Skeletal muscle satellite cell (primary cell): ENCODE data around the gene PRR16.
A peak's percentile ranks its signal among the peaks of the same experiment; 100 is the strongest.
"Not testable (repeated sequence)": the region's sequence is repeated elsewhere in the genome, so short reads cannot be mapped to it uniquely, and the experiment has no call there.

Experiments
- H3K27me3 ChIP-seq: 2 replicates; pipeline ENCODE4 v1.7.0; 2013; ENCODE audit warnings: low read length; ENCODE audit not compliant: control insufficient read depth, insufficient read depth
- H3K36me3 ChIP-seq: 2 replicates; pipeline ENCODE4 v1.7.0; 2013; ENCODE audit warnings: mild to moderate bottlenecking, control low read depth, low read length; ENCODE audit not compliant: insufficient read depth
- H3K4me1 ChIP-seq: 2 replicates; pipeline ENCODE4 v1.7.0; 2013; ENCODE audit warnings: low read length; ENCODE audit not compliant: control insufficient read depth, insufficient read depth
- H3K4me2 ChIP-seq: 2 replicates; pipeline ENCODE4 v1.7.0; 2013; ENCODE audit warnings: mild to moderate bottlenecking, low read length
- H3K4me3 ChIP-seq: 2 replicates; pipeline ENCODE4 v1.7.0; 2013; ENCODE audit warnings: low read length
- H3K9ac ChIP-seq: 2 replicates; pipeline ENCODE4 v1.7.0; 2013; ENCODE audit warnings: mild to moderate bottlenecking, low read depth, low read length, moderate library complexity
- H3K9me3 ChIP-seq: replicated peaks from 2 replicates; pipeline ENCODE4 v1.7.0; 2013; ENCODE audit warnings: mild to moderate bottlenecking, control low read depth, low read length

Gene PRR16

DNA sequence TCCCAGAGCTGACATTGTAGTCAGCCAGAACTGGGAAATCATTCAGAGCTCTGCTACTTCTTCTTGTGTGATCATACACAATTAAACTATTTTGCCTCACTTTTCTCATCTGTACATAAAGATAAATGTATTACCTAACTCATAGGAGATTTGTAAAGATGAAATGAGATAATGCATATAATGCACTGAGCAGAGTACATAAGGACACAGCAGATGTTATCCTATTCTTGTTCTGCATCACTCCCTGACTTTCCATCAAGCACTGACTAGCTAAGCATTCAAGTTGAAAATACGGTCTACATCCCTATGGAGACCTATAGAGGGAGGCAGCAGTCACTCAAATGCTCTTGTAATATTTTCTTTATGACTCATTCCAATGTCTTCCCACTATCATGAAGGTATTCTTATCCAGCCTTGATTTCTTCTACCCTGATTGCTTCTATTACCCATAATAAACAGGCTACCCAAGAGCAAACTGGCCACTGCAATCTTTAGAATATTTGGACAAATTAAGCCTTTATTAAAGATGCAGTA lies 16.3 kb upstream of the PRR16 start:
- H3K4me3 ChIP-seq, result no peak overlapping the region
- H3K36me3 ChIP-seq, result no peaks in the 10 kb centered on the region
- H3K4me2 ChIP-seq, result peak overlapping the region; percentile 2
- H3K4me1 ChIP-seq, result peaks cover 61% of the 10 kb centered on the region
- peak overlapping the region; percentile 76 for H3K9ac ChIP-seq
- H3K9me3 ChIP-seq, result no peaks in the 10 kb centered on the region
- no peaks in the 10 kb centered on the region for H3K27me3 ChIP-seq

DNA sequence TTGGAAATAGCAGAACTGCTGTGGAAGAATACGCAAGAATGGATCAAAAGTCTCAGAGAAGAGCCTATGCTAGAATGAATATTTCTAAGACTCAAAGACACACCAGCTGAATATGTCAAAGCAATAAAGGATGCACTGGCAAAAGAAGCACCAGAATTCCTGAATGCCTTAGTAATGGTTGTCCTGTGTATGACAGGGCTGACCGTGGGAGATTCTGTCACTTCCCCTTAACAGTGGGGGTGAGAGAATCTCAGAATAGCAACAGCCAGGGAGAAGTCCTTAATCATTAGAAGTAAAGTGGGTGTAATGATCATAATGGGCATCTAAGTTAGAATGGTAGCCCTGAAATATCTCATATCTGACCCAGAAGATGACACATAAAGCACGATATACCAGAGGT lies 14.6 kb upstream of the PRR16 start:
- H3K4me1 ChIP-seq, result peaks cover 72% of the 10 kb centered on the region
- H3K27me3 ChIP-seq, result no peaks in the 10 kb centered on the region
- no peak overlapping the region for H3K4me2 ChIP-seq
- no peaks in the 10 kb centered on the region for H3K36me3 ChIP-seq
- H3K4me3 ChIP-seq, result no peak overlapping the region
- peak overlapping the region; percentile 17 for H3K9ac ChIP-seq
- H3K9me3 ChIP-seq, result no peaks in the 10 kb centered on the region

DNA sequence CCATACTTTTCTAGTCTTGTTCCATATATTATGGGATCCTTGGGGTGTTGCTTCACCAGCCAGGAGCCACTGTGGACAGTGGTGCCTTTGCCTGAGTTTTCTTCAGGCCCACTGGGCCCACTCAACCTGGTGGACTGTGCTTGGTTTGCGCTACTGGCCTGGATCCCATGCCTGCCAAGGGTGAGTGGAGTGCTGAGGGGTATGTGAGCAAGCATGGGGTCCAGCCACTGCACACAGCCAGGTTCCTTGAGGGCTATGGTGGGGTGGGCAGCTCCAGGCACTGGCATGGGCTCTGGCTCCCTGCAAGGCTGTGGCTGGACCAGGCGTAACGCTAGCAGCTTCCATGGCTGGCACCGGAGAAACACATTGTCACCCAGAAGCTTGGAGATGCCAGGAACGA lies 13.2 kb upstream of the PRR16 start:
- H3K4me1 ChIP-seq, result peaks cover 67% of the 10 kb centered on the region
- H3K27me3 ChIP-seq, result no peaks in the 10 kb centered on the region

DNA sequence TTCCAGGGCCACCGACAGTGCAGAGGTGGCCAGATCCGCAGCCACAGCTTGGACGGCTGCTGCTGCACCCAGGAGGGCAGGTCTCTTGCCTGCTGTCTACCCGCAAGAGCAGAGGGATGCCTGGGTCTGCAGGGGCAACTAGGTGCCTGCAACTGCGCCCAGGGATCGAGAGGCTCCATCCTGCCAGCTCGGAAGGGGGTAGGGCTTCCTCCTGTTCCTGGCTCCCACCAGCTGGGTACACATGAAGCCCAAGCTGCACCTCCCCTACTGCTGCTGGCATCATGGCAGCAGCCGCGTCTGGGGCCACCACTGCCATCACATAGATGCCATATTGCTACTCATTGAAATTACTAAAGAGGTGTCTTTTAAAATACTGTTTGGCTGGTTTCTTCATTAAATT lies 12.7 kb upstream of the PRR16 start:
- Histone ChIP-seq H3K27me3 (no peaks in the 10 kb centered on the region), H3K4me2 (no peak overlapping the region), H3K9me3 (no peaks in the 10 kb centered on the region), H3K4me1 (peaks cover 63% of the 10 kb centered on the region), H3K4me3 (no peak overlapping the region), H3K9ac (no peak overlapping the region), H3K36me3 (no peaks in the 10 kb centered on the region)

More for the DNA sequence above, 13.2 kb upstream of the PRR16 start:
- H3K4me2 ChIP-seq, result no peak overlapping the region
- H3K9ac ChIP-seq, result no peak overlapping the region
- H3K36me3 ChIP-seq, result no peaks in the 10 kb centered on the region
- no peaks in the 10 kb centered on the region for H3K9me3 ChIP-seq
- no peak overlapping the region for H3K4me3 ChIP-seq

DNA sequence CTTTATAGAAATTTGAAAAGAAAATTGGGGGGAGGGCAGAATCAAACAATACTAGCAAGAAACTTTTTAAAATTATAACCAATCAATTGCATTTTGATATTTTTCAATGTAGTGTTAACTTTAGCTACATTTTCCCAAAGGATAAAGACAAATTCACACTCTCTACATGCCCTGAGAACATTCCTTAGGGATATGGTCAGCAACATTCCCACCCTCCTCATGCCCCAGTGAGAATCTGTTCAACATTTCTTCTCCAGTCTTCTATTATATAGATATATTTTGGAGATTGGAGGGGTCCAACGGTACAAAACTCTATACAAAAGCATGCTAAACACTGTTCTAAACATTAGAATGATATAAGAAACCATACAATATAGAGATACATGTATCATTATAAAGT lies 11.6 kb upstream of the PRR16 start:
- H3K9me3 ChIP-seq, result no peaks in the 10 kb centered on the region
- no peaks in the 10 kb centered on the region for H3K27me3 ChIP-seq
- no peaks in the 10 kb centered on the region for H3K36me3 ChIP-seq
- H3K9ac ChIP-seq, result no peak overlapping the region
- no peak overlapping the region for H3K4me2 ChIP-seq
- H3K4me3 ChIP-seq, result no peak overlapping the region
- H3K4me1 ChIP-seq, result peaks cover 53% of the 10 kb centered on the region

DNA sequence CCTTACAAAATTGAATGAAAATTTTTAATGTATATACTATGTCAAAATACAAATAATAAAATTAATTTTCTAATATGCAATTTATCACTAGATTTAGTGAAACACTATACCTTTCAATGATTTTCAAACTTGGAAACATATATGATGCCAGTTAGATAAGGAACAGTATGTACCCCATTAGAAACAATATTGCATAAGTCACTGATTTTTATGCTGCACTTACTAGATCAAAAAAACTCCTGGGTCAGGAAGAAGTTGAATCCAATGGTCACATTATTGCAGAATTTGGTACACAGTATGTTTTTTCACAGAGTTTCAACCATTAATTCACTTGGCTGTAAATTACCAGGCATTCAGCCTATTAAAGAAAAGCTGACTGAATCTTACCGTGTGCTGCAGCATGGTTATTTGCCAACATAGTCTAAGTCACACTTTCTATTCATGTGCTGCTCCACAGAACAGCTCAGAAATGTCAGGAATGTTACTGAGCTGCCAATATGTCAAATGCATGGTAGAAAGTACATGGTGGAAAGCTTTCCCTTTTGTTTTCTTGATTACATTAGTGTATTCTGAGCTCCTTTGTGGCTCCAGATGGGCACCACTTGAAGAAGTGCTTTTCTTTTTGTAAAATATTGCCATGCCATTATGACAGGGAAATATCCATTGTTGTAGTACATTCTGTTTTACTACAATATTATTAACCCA lies 9.9 kb upstream of the PRR16 start:
- Histone ChIP-seq H3K4me1 (peaks cover 39% of the 10 kb centered on the region), H3K9ac (peak overlapping the region; percentile 43), H3K4me2 (peak overlapping the region; percentile 66), H3K36me3 (no peaks in the 10 kb centered on the region), H3K9me3 (no peaks in the 10 kb centered on the region), H3K4me3 (no peak overlapping the region), H3K27me3 (no peaks in the 10 kb centered on the region)

DNA sequence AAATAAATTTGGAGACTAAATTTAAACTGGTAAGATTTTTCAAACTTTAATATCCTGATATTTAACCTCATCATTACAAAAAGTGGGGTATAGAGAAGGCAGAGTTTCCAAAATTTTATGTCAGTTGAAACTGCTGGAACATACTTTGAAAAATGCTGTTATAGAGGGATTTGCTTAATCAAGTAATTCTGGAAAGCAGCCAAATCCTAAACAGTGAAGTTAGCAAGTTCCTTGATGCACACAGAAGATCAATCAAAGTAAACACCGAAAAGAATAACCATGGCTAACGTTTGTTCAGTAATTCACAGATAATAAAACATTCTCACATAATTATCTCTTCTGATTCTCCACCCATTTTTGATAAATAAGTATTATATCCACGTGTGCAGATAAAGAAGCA lies 8.1 kb upstream of the PRR16 start:
- H3K27me3 ChIP-seq, result no peaks in the 10 kb centered on the region
- H3K4me2 ChIP-seq, result no peak overlapping the region
- H3K36me3 ChIP-seq, result no peaks in the 10 kb centered on the region
- no peaks in the 10 kb centered on the region for H3K9me3 ChIP-seq
- H3K4me3 ChIP-seq, result no peak overlapping the region
- peaks cover 28% of the 10 kb centered on the region for H3K4me1 ChIP-seq
- no peak overlapping the region for H3K9ac ChIP-seq

DNA sequence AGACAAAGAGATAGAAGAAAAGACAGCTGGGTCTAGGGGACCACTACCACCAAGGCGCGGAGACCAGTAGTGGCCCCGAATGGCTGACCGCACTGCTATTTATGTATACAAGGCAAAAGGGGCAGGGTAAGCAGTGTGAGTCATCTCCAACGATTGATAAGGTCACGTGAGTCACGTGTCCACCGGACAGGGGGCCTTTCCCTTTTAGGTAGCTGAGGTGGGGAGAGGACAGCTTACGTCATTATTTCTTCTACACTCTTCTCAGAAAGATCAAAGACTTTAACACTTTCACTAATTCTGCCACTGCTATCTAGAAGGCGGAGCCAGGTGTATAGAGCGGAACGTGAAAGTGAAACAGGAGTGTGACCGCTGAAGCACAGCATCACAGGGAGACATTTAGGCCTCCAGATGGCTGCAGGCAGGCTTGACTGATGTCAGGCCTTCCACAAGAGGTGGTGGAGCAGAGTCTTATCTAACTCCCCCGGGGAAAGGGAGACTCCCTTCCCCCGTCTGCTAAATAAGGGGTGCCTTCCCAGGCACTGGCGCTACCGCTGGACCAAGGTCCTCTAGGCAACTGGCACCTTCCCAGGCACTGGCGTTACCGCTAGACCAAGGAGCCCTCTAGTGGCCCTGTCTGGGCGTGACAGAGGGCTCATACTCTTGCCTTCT lies 6.1 kb upstream of the PRR16 start:
- peak overlapping the region; percentile 13 for H3K4me3 ChIP-seq
- no peaks in the 10 kb centered on the region for H3K9me3 ChIP-seq
- H3K9ac ChIP-seq, result peak overlapping the region; percentile 45
- no peaks in the 10 kb centered on the region for H3K36me3 ChIP-seq
- H3K27me3 ChIP-seq, result no peaks in the 10 kb centered on the region
- H3K4me1 ChIP-seq, result peaks cover 21% of the 10 kb centered on the region
- H3K4me2 ChIP-seq, result peak overlapping the region; percentile 64

DNA sequence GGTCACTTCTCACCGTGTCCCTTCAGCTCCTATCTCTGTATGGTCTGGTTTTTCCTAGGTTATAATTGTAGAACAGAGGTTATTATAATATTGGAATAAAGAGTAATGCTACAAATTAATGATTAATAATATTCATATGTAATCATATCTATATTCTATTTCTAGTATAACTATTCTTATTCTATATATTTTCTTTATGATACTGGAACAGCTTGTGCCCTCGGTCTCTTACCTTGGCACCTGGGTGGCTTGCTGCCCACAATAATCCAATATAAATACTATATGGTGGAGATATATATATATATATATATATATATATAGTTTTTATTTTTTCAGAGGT lies 5.6 kb upstream of the PRR16 start:
- H3K9ac ChIP-seq, H3K4me2 ChIP-seq, H3K4me3 ChIP-seq, H3K36me3 ChIP-seq, H3K27me3 ChIP-seq, H3K9me3 ChIP-seq: not testable (repeated sequence)
- peaks cover 24% of the 10 kb centered on the region for H3K4me1 ChIP-seq

DNA sequence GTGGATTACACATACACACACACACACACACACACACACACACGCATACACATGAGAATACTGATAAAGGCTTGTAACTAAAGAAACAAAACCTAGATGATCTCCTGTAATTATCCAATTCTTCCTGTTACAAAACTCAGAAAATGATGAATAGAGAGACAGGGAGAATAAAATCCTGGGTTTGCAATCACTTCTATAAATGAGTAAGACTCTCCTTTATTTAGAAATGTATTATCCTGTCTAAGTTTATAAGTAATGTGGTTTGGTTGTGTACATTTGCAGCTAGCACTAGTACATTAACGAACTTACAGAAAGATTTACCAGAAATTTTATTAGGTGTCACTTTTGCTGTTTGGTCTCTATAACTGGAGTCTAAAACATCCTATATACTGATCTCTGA lies 2.8 kb upstream of the PRR16 start:
- H3K4me2 ChIP-seq, result no peak overlapping the region
- H3K4me3 ChIP-seq, result no peak overlapping the region
- no peaks in the 10 kb centered on the region for H3K27me3 ChIP-seq
- no peaks in the 10 kb centered on the region for H3K36me3 ChIP-seq
- H3K9ac ChIP-seq, result no peak overlapping the region
- H3K9me3 ChIP-seq, result no peaks in the 10 kb centered on the region
- peaks cover 11% of the 10 kb centered on the region for H3K4me1 ChIP-seq

DNA sequence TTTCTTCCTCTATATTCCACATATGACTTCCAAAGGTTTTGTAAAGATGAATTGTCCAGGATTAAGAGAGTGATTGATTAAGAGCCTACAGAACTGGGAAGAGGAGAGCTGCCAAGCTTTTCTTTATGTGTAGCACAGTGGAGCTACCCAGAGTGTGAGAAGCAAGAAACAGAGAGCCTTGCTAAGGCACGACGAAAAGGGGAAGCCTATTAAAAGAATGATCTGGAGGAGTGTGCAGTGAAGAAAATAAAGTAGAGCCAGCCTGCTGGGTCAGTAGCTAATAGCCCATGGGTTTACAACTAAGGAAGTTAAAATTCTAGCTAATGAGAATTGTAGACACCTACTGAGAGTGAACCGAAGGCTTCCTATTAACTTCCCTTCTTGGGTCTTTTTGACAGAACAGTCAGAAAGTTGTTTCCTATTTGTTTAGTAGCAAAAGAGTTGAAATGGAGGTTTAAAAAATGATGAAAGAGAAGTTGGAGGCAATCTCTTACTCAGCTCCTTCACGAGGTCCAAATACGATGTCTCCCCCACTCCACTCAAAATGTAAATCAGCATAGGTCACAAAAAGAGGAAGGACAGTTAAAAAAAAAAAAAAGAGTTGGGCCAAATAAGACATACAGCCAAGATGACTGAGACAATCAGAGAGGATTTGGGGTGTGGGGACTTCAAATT lies 957 bp upstream of the PRR16 start:
- Histone ChIP-seq H3K9ac (peak overlapping the region; percentile 96), H3K9me3 (no peaks in the 10 kb centered on the region), H3K4me1 (peaks cover 22% of the 10 kb centered on the region), H3K4me3 (peak overlapping the region; percentile 94), H3K36me3 (no peaks in the 10 kb centered on the region), H3K27me3 (no peaks in the 10 kb centered on the region), H3K4me2 (peak overlapping the region; percentile 87)
